NCI-H82 treated with DMSO at 0.1 percent for 48 hours (cell line): Measurements from ENCODE around the gene ZNF549.

Experiments used
- DNase-seq: peaks from one replicate; lab custom pipeline; 2025; ENCODE audit not compliant: unreplicated experiment; lab: John Stamatoyannopoulos, UW

The ZNF549 gene

GRCh38 chr19:57566396-57567265 is 39.5 kb downstream of the ZNF549 start:
- DNase-seq, result no peak

GRCh38 chr19:57570707-57571106 is 43.6 kb downstream of the ZNF549 start:
- DNase-seq, result no peak

GRCh38 chr19:57572415-57572947 is 45.3 kb downstream of the ZNF549 start:
- no peak for DNase-seq

GRCh38 chr19:57576661-57577060 is 49.5 kb downstream of the ZNF549 start:
- DNase-seq, result no peak

- peak; percentile 96 for DNase-seq
Observed at GRCh38 chr19:57578487-57579205, 51.5 kb downstream of the ZNF549 start, which contains the start of gene ZNF416. ZNF416 (minus strand) TSS chr19:57578911; CDS start chr19:57578704, 207 bp downstream.

- no peak for DNase-seq
Observed at GRCh38 chr19:57583104-57583520, 56.0 kb downstream of the ZNF549 start.

GRCh38 chr19:57583521-57584416 is 56.6 kb downstream of the ZNF549 start, which contains the start of gene ZIK1:
ZIK1 (plus strand) TSS chr19:57584145; CDS start chr19:57584357, 212 bp downstream.
- peak; percentile 73 for DNase-seq

GRCh38 chr19:57587529-57587928 is 60.4 kb downstream of the ZNF549 start:
- no peak for DNase-seq

GRCh38 chr19:57599377-57599760 is 72.2 kb downstream of the ZNF549 start:
- no peak for DNase-seq

- peak; percentile 77 for DNase-seq
Observed at GRCh38 chr19:57599761-57600383, 72.7 kb downstream of the ZNF549 start, which contains the start of gene ZNF530. ZNF530 (plus strand) TSS chr19:57599885; CDS start chr19:57604346, 4,461 bp downstream.

- no peak for DNase-seq
Observed at GRCh38 chr19:57606931-57607330, 79.8 kb downstream of the ZNF549 start.
